Germinal center (tissue), 1 donor: ENCODE measurements around the gene PLAU.
A peak's percentile ranks its signal among the peaks of the same experiment; 100 is the strongest.
"Not testable (repeated sequence)": the region's sequence is repeated elsewhere in the genome, so short reads cannot be mapped to it uniquely, and the experiment has no call there.

Source experiments
- DNase-seq: peaks from one replicate; pipeline ENCODE4 v3.0.0; 2012; ENCODE audit warnings: mixed read lengths, low spot score

The PLAU gene

GRCh38 chr10:73922007-73922863 lies 11.3 kb downstream of the PLAU start:
- DNase-seq, result no peak

- no peak for DNase-seq
Observed at GRCh38 chr10:73922864-73923133, 11.9 kb downstream of the PLAU start.

- DNase-seq, result no peak
Observed at GRCh38 chr10:73923935-73924598, 13.1 kb downstream of the PLAU start.

- DNase-seq, result no peak
Observed at GRCh38 chr10:73924935-73925334, 14.0 kb downstream of the PLAU start.

GRCh38 chr10:73925539-73925938 lies 14.6 kb downstream of the PLAU start:
- DNase-seq, result no peak

- DNase-seq, result no peak
Observed at GRCh38 chr10:73926152-73926764, 15.3 kb downstream of the PLAU start.

GRCh38 chr10:73930630-73931327 lies 19.8 kb downstream of the PLAU start:
- DNase-seq, result not testable (repeated sequence)

- DNase-seq, result no peak
Observed at GRCh38 chr10:73931767-73932619, 21.1 kb downstream of the PLAU start.

- no peak for DNase-seq
Observed at GRCh38 chr10:73932620-73933112, 21.7 kb downstream of the PLAU start.

- no peak for DNase-seq
Observed at GRCh38 chr10:73934074-73934473, 23.1 kb downstream of the PLAU start.

- no peak for DNase-seq
Observed at GRCh38 chr10:73935895-73936294, 25.0 kb downstream of the PLAU start.

GRCh38 chr10:73937333-73938043 lies 26.6 kb downstream of the PLAU start:
- DNase-seq, result no peak

- DNase-seq, result peak; percentile 88
Observed at GRCh38 chr10:73940634-73941221, 29.8 kb downstream of the PLAU start.

GRCh38 chr10:73941300-73941699 lies 30.4 kb downstream of the PLAU start:
- no peak for DNase-seq

- DNase-seq, result no peak
Observed at GRCh38 chr10:73944356-73945100, 33.6 kb downstream of the PLAU start.

- no peak for DNase-seq
Observed at GRCh38 chr10:73946253-73947145, 35.6 kb downstream of the PLAU start.

GRCh38 chr10:73948947-73949633 lies 38.2 kb downstream of the PLAU start:
- DNase-seq, result no peak
